ENCODE results near the gene MEGF9.

The MEGF9 gene

GRCh38 chr9:120697448-120697847, 16.8 kb downstream of the MEGF9 start:
- Mint-ChIP-seq H3K27me3 (no peaks in the 10 kb centered on the region), H3K36me3 (no peaks in the 10 kb centered on the region), H3K27ac (no peak overlapping the region), H3K9me3 (no peaks in the 10 kb centered on the region), H3K4me3 (no peak overlapping the region), H3K4me1 (peaks cover 40% of the 10 kb centered on the region)
- no peak for ATAC-seq

GRCh38 chr9:120696551-120697230, 17.6 kb downstream of the MEGF9 start:
- no peak for ATAC-seq
- Mint-ChIP-seq H3K27me3 (no peaks in the 10 kb centered on the region), H3K9me3 (no peaks in the 10 kb centered on the region), H3K27ac (no peak overlapping the region), H3K36me3 (no peaks in the 10 kb centered on the region), H3K4me3 (no peak overlapping the region), H3K4me1 (peaks cover 47% of the 10 kb centered on the region)

- H3K27ac Mint-ChIP-seq: no peak overlapping the region
- ATAC-seq: no peak
These were observed 19.7 kb downstream of the MEGF9 start for GRCh38 chr9:120694559-120694958.

GRCh38 chr9:120693700-120694008, 20.6 kb downstream of the MEGF9 start:
- ATAC-seq: peak; percentile 61
- Mint-ChIP-seq H3K36me3 (no peaks in the 10 kb centered on the region), H3K9me3 (no peaks in the 10 kb centered on the region), H3K4me1 (peaks cover 47% of the 10 kb centered on the region), H3K27ac (peak overlapping the region; percentile 69), H3K4me3 (no peak overlapping the region), H3K27me3 (no peaks in the 10 kb centered on the region)

More at GRCh38 chr9:120694559-120694958, 19.7 kb downstream of the MEGF9 start:
- Mint-ChIP-seq H3K27me3 (no peaks in the 10 kb centered on the region), H3K4me3 (no peak overlapping the region), H3K36me3 (no peaks in the 10 kb centered on the region), H3K9me3 (no peaks in the 10 kb centered on the region), H3K4me1 (peaks cover 47% of the 10 kb centered on the region)

- peaks cover 47% of the 10 kb centered on the region for H3K4me1 Mint-ChIP-seq
- ATAC-seq: peak; percentile 82
These were observed 21.2 kb downstream of the MEGF9 start for GRCh38 chr9:120692901-120693699.

GRCh38 chr9:120690372-120690771, 23.9 kb downstream of the MEGF9 start:
- H3K36me3 Mint-ChIP-seq: peaks cover 4% of the 10 kb centered on the region
- no peak overlapping the region for H3K27ac Mint-ChIP-seq
- no peak for ATAC-seq
- peaks cover 33% of the 10 kb centered on the region for H3K4me1 Mint-ChIP-seq
- H3K27me3 Mint-ChIP-seq: no peaks in the 10 kb centered on the region
- no peak overlapping the region for H3K4me3 Mint-ChIP-seq
- H3K9me3 Mint-ChIP-seq: peaks cover 2% of the 10 kb centered on the region

More at GRCh38 chr9:120692901-120693699, 21.2 kb downstream of the MEGF9 start:
- Mint-ChIP-seq H3K4me3 (peak overlapping the region; percentile 71), H3K9me3 (no peaks in the 10 kb centered on the region), H3K36me3 (no peaks in the 10 kb centered on the region), H3K27ac (peak overlapping the region; percentile 69), H3K27me3 (no peaks in the 10 kb centered on the region)

GRCh38 chr9:120689860-120690259, 24.4 kb downstream of the MEGF9 start:
- peaks cover 2% of the 10 kb centered on the region for H3K9me3 Mint-ChIP-seq
- H3K27ac Mint-ChIP-seq: no peak overlapping the region
- ATAC-seq: no peak
- H3K4me3 Mint-ChIP-seq: no peak overlapping the region
- H3K27me3 Mint-ChIP-seq: no peaks in the 10 kb centered on the region
- peaks cover 30% of the 10 kb centered on the region for H3K4me1 Mint-ChIP-seq
- peaks cover 4% of the 10 kb centered on the region for H3K36me3 Mint-ChIP-seq

GRCh38 chr9:120688758-120689157, 25.5 kb downstream of the MEGF9 start:
- no peak overlapping the region for H3K27ac Mint-ChIP-seq
- peaks cover 2% of the 10 kb centered on the region for H3K9me3 Mint-ChIP-seq
- H3K4me1 Mint-ChIP-seq: peaks cover 19% of the 10 kb centered on the region
- peaks cover 4% of the 10 kb centered on the region for H3K36me3 Mint-ChIP-seq
- no peak for ATAC-seq
- no peak overlapping the region for H3K4me3 Mint-ChIP-seq
- H3K27me3 Mint-ChIP-seq: no peaks in the 10 kb centered on the region

GRCh38 chr9:120683150-120683549, 31.1 kb downstream of the MEGF9 start:
- Mint-ChIP-seq H3K36me3 (peaks cover 9% of the 10 kb centered on the region), H3K27ac (no peak overlapping the region), H3K27me3 (no peaks in the 10 kb centered on the region), H3K4me1 (peaks cover 15% of the 10 kb centered on the region), H3K4me3 (no peak overlapping the region), H3K9me3 (peaks cover 2% of the 10 kb centered on the region)
- ATAC-seq: no peak

GRCh38 chr9:120681121-120681520, 33.1 kb downstream of the MEGF9 start:
- no peak overlapping the region for H3K27ac Mint-ChIP-seq
- H3K36me3 Mint-ChIP-seq: peaks cover 9% of the 10 kb centered on the region
- peaks cover 15% of the 10 kb centered on the region for H3K4me1 Mint-ChIP-seq
- no peak overlapping the region for H3K4me3 Mint-ChIP-seq
- H3K27me3 Mint-ChIP-seq: no peaks in the 10 kb centered on the region
- peaks cover 2% of the 10 kb centered on the region for H3K9me3 Mint-ChIP-seq
- no peak for ATAC-seq

- Mint-ChIP-seq H3K36me3 (peaks cover 6% of the 10 kb centered on the region), H3K9me3 (no peaks in the 10 kb centered on the region), H3K27me3 (no peaks in the 10 kb centered on the region), H3K4me3 (no peak overlapping the region), H3K27ac (no peak overlapping the region), H3K4me1 (peaks cover 15% of the 10 kb centered on the region)
- ATAC-seq: no peak
These were observed 33.7 kb downstream of the MEGF9 start for GRCh38 chr9:120680579-120680978.

- no peak for ATAC-seq
- Mint-ChIP-seq H3K9me3 (no peaks in the 10 kb centered on the region), H3K27ac (no peak overlapping the region), H3K4me3 (no peak overlapping the region), H3K36me3 (peaks cover 5% of the 10 kb centered on the region), H3K27me3 (no peaks in the 10 kb centered on the region), H3K4me1 (peaks cover 15% of the 10 kb centered on the region)
These were observed 34.1 kb downstream of the MEGF9 start for GRCh38 chr9:120680161-120680560.

- no peak overlapping the region for H3K4me3 Mint-ChIP-seq
- no peaks in the 10 kb centered on the region for H3K27me3 Mint-ChIP-seq
- no peaks in the 10 kb centered on the region for H3K9me3 Mint-ChIP-seq
- ATAC-seq: no peak
- peaks cover 5% of the 10 kb centered on the region for H3K36me3 Mint-ChIP-seq
- no peak overlapping the region for H3K27ac Mint-ChIP-seq
- H3K4me1 Mint-ChIP-seq: peaks cover 15% of the 10 kb centered on the region
These were observed 36.3 kb downstream of the MEGF9 start for GRCh38 chr9:120677965-120678364.

- Mint-ChIP-seq H3K4me1 (peaks cover 6% of the 10 kb centered on the region), H3K36me3 (peaks cover 5% of the 10 kb centered on the region), H3K9me3 (no peaks in the 10 kb centered on the region), H3K4me3 (no peak overlapping the region), H3K27ac (no peak overlapping the region), H3K27me3 (no peaks in the 10 kb centered on the region)
- no peak for ATAC-seq
These were observed 37.4 kb downstream of the MEGF9 start for GRCh38 chr9:120676767-120677402.

- no peak overlapping the region for H3K4me3 Mint-ChIP-seq
- H3K27ac Mint-ChIP-seq: no peak overlapping the region
- H3K27me3 Mint-ChIP-seq: no peaks in the 10 kb centered on the region
- H3K9me3 Mint-ChIP-seq: no peaks in the 10 kb centered on the region
- ATAC-seq: no peak
- peaks cover 3% of the 10 kb centered on the region for H3K4me1 Mint-ChIP-seq
- no peaks in the 10 kb centered on the region for H3K36me3 Mint-ChIP-seq
These were observed 45.9 kb downstream of the MEGF9 start for GRCh38 chr9:120668399-120668798.

All from stimulated activated memory B cell treated with anti-CD40 and anti-IgM and Interleukin-4, amounts not matched to agents 10 μg/mL and 1 μg/mL and 100 μg/mL, for 72 hours (primary cell).